Cardiac muscle cell (in vitro differentiated cells and primary cell): Measurements from ENCODE around the gene ANXA3. TPM values are rescaled to one million over a fixed set of nuclear protein-coding genes. Genes with fewer than 3 reads are reported as not detected.
A peak's percentile ranks its signal among the peaks of the same experiment; 100 is the strongest.

Experiments used
- DNase-seq, 2 donors: peaks; one replicate each; pipeline versions ENCODE4 v3.0.0 to v3.0.0-alpha.2; 2010 to 2017; ENCODE audit warnings: low read depth in 1 of 2, low spot score in 1 of 2
- H3K27ac ChIP-seq: fragments of 200-600 bp; sonication (generic); 2 replicates; pipeline ENCODE4 v1.5.1; 2016
- H3K27me3 ChIP-seq: fragments of 200-600 bp; sonication (generic); 2 replicates; pipeline ENCODE4 v1.6.0; 2016; ENCODE audit warnings: control low read depth
- H3K36me3 ChIP-seq: fragments of 200-600 bp; sonication (generic); 2 replicates; pipeline ENCODE4 v1.5.1; 2016; ENCODE audit warnings: control low read depth
- H3K4me1 ChIP-seq: fragments of 200-600 bp; sonication (generic); 2 replicates; pipeline ENCODE4 v1.8.1; 2017; ENCODE audit warnings: low read depth, mild to moderate bottlenecking, mixed run types
- H3K4me3 ChIP-seq: fragments of 200-600 bp; sonication (generic); 2 replicates; pipeline ENCODE4 v1.5.1; 2016; ENCODE audit warnings: mild to moderate bottlenecking
- H3K9me3 ChIP-seq: fragments of 200-600 bp; sonication (generic); 2 replicates; pipeline ENCODE4 v1.5.1; 2017; ENCODE audit warnings: low read depth, mild to moderate bottlenecking, control low read depth
- polyA plus RNA-seq: library from polyadenylated mRNA; unstranded; fragments of >200 nt; fragmentation: Nextera tagmentation; extraction: Ambion mirVana; gene quantifications from 2 replicates; pipeline ENCODE4 v1.2.1, GENCODE V29; 2016
- total RNA-seq: library from RNA; depleted of rRNA; stranded (reverse); fragments of >200 nt; gene quantifications from 2 replicates; pipeline ENCODE4 v1.2.3, GENCODE V29; 2016
- TF ChIP-seq, protein P1 (sequence below): IDR thresholded peaks from 2 replicates; pipeline ENCODE4 v1.5.1; 2012; ENCODE audit warnings: low read depth, mild to moderate bottlenecking, low read length

Gene ANXA3
- total and polyA plus RNA-seq, 2 experiments from 2014 or later = 18.7 to 33.3 TPM

DNA sequence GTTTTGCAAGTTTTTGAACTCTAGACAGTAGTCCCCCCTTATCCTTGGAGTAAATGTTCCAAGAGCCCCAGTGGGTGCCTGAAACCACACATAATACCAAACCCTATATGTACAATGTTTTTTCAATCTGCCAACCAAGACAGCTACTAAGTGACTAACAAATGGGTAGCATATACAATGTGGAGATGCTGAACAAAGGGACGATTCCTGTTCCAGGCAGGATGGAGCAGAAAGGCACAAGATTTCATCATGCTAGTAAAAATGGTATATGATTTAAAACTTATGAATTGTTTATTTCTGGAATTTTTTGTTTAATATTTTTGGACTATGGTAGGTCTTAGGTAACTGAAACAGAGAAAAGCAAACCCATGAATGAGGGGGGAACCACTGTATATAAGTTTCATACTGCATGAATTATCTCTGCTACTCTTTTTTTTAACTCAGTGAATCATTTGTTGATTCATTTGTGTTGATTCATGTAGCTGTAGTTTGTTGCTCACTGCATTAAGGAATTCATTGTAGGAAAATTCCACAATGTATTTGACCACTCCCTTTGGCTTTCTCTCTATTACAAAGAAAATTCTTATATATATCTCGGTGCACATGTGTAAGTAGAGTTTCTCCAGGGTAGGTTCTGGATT is 21.9 kb upstream of the ANXA3 start:
- no peak overlapping the region for H3K27ac ChIP-seq
- H3K36me3 ChIP-seq = no peaks in the 10 kb centered on the region

DNA sequence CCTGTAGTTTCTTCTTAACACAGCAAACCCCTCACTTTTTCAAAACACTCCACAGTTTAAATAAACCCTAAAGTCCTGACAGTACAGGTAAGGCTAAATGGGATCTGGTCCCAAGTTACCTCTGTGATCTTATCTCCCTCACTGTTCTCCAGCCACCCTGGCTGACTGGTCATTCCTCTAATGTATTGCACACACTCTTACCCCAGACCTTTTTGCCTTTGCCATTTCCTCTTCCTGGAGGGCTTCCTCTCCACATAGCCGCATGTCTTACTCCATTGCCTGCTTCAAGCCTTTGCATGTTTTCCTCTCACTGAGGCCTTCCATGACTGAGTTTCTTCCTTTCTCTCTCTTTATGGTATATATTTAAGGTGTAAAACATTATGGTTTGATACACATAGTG is 19.5 kb upstream of the ANXA3 start:
- TF ChIP-seq, protein P1, sequence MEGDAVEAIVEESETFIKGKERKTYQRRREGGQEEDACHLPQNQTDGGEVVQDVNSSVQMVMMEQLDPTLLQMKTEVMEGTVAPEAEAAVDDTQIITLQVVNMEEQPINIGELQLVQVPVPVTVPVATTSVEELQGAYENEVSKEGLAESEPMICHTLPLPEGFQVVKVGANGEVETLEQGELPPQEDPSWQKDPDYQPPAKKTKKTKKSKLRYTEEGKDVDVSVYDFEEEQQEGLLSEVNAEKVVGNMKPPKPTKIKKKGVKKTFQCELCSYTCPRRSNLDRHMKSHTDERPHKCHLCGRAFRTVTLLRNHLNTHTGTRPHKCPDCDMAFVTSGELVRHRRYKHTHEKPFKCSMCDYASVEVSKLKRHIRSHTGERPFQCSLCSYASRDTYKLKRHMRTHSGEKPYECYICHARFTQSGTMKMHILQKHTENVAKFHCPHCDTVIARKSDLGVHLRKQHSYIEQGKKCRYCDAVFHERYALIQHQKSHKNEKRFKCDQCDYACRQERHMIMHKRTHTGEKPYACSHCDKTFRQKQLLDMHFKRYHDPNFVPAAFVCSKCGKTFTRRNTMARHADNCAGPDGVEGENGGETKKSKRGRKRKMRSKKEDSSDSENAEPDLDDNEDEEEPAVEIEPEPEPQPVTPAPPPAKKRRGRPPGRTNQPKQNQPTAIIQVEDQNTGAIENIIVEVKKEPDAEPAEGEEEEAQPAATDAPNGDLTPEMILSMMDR = no peak
- H3K4me3 ChIP-seq = no peak overlapping the region
- H3K9me3 ChIP-seq = no peaks in the 10 kb centered on the region
- H3K36me3 ChIP-seq = no peaks in the 10 kb centered on the region
- no peaks in the 10 kb centered on the region for H3K27me3 ChIP-seq
- no peak overlapping the region for H3K27ac ChIP-seq
- no peaks in the 10 kb centered on the region for H3K4me1 ChIP-seq
- no peak for DNase-seq

More for the DNA sequence above, 21.9 kb upstream of the ANXA3 start:
- no peaks in the 10 kb centered on the region for H3K4me1 ChIP-seq
- no peaks in the 10 kb centered on the region for H3K27me3 ChIP-seq
- H3K4me3 ChIP-seq = no peak overlapping the region
- H3K9me3 ChIP-seq = no peaks in the 10 kb centered on the region
- TF ChIP-seq, protein P1 = no peak
- DNase-seq = peak in 1 of 2 donors; percentile 46

DNA sequence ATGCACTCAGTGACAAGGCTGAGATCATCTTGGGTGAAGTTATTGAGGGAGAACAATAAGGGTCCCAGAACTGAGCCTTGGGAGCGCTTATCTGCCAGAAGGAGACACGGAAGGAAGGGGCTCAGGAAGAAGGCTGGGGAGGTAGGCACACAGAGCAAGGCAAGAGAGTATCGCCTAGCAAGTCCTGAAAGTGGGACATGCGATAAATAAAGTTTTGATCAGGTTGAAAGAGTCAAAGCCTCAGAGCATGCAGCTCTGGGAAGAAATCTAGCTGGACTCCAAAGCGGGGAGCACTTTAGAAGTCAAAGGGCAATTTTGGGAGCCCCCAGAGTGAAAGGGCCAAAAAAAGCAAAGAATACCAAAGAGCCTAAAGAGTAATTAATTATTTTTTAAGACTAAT is 17.7 kb upstream of the ANXA3 start:
- DNase-seq = no peak
- H3K27ac ChIP-seq = no peak overlapping the region
- no peaks in the 10 kb centered on the region for H3K36me3 ChIP-seq
- no peaks in the 10 kb centered on the region for H3K9me3 ChIP-seq
- TF ChIP-seq, protein P1 = no peak
- H3K4me1 ChIP-seq = no peaks in the 10 kb centered on the region
- H3K27me3 ChIP-seq = no peaks in the 10 kb centered on the region
- H3K4me3 ChIP-seq = no peak overlapping the region

DNA sequence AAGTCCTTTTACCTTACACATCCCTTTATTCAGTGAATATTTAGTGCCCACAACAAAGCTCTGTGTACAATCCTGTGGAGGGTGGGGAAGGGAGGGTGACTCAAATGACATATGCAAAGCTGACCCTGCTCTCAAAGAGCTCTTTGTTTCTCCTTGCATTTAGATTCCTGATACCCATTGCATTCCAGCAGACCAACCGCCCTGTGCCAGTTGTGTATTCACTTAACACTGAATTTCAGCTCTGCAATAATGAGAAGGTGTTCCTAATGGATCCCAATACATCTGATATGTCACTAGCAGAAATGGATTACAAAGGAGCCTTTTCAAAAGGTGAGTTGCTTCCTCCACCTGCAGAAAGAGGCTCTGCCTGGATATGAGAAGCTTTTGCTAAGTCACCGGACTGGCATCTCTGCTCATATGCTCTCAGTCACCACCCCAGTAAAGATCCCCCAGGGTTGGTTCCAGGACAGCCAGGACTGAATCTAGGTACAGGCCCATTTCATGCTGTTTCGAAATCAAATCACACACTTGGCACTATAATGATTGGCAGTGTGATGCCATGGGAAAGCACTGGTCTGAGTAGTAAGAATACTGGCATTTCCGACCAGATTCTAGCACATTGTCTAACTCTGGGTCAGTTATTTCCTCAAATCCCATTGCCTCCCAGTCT is 17.1 kb upstream of the ANXA3 start:
- H3K27me3 ChIP-seq = no peaks in the 10 kb centered on the region
- H3K4me3 ChIP-seq = no peak overlapping the region
- TF ChIP-seq, protein P1 = no peak
- no peaks in the 10 kb centered on the region for H3K9me3 ChIP-seq
- no peaks in the 10 kb centered on the region for H3K4me1 ChIP-seq
- DNase-seq = no peak
- no peak overlapping the region for H3K27ac ChIP-seq
- no peaks in the 10 kb centered on the region for H3K36me3 ChIP-seq

DNA sequence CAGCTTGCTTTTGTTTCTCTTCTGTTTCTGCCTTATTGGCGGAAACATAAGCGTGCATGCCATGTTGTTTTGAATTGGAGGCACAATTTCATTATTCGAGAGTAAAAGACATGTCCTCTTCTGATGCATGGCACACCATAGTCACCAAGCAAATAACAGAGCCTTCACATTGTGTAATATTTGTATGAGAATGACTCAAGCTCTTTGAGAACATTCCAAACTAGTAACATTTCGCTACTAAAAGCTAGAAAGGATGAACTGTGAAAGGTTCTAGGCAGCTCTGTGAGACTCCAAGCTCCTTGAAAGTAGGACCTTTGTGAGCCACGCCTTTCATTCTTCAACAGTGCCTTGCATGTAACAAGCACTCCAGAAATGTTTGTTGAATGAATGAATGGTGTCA is 9.2 kb upstream of the ANXA3 start:
- Histone ChIP-seq H3K36me3 (peaks cover 3% of the 10 kb centered on the region), H3K9me3 (no peaks in the 10 kb centered on the region), H3K4me1 (no peaks in the 10 kb centered on the region), H3K27ac (no peak overlapping the region), H3K27me3 (no peaks in the 10 kb centered on the region), H3K4me3 (no peak overlapping the region)
- DNase-seq = peak in 1 of 2 donors; percentile 62
- TF ChIP-seq, protein P1 = no peak
